OCI-LY3 (cell line): ENCODE results near the gene NEK8.

ENCODE experiments used
- H2AFZ ChIP-seq: fragments of 200-600, 300-600 bp; shearing (Covaris generic); 2 replicates; pipeline ENCODE4 v1.6.0; 2014; ENCODE audit warnings: antibody characterized with exemption, low read depth, low read length
- H3K27ac ChIP-seq: fragments of 200-600, 300-600 bp; sonication (generic); 2 replicates; pipeline ENCODE4 v1.5.1; 2014; ENCODE audit warnings: mild to moderate bottlenecking, low read length, moderate library complexity, mixed read lengths
- H3K27me3 ChIP-seq: fragments of 200-600, 300-600 bp; sonication (generic); 2 replicates; pipeline ENCODE4 v1.6.1; 2014; ENCODE audit warnings: low read depth, low read length, mixed read lengths
- H3K36me3 ChIP-seq: fragments of 200-600, 300-600 bp; sonication (generic); replicated peaks from 2 replicates; pipeline ENCODE3; 2014; ENCODE audit warnings: low read depth, low read length, mixed read lengths
- H3K4me1 ChIP-seq: fragments of 300-600, 200-600 bp; sonication (generic); 2 replicates; pipeline ENCODE4 v1.6.1; 2014; ENCODE audit warnings: low read length, mixed read lengths
- H3K4me2 ChIP-seq: fragments of 200-600, 300-600 bp; sonication (generic); 2 replicates; pipeline ENCODE4 v1.6.1; 2014; ENCODE audit warnings: low read length, mixed read lengths
- H3K4me3 ChIP-seq: fragments of 300-600, 200-600 bp; sonication (generic); 2 replicates; pipeline ENCODE4 v1.5.1; 2014; ENCODE audit warnings: antibody characterized with exemption, mild to moderate bottlenecking, low read length, moderate library complexity
- H3K79me2 ChIP-seq: fragments of 300-600, 200-600 bp; shearing (Covaris generic); 2 replicates; pipeline ENCODE4 v1.6.1; 2014; ENCODE audit warnings: mild to moderate bottlenecking, low read length, mixed read lengths
- H3K9ac ChIP-seq: fragments of 300-600, 200-600 bp; shearing (Covaris generic); 2 replicates; pipeline ENCODE4 v1.6.0; 2014; ENCODE audit warnings: mild to moderate bottlenecking, low read length, moderate library complexity
- H3K9me3 ChIP-seq: fragments of 200-600, 300-600 bp; shearing (Covaris generic); 2 replicates; pipeline ENCODE4 v1.6.1; 2014; ENCODE audit warnings: low read length, mixed read lengths; ENCODE audit not compliant: insufficient read depth
- H4K20me1 ChIP-seq: fragments of 200-600, 300-600 bp; sonication (generic); 2 replicates; pipeline ENCODE4 v1.6.1; 2016; ENCODE audit warnings: low read length, mixed read lengths; ENCODE audit not compliant: insufficient read depth
- EZH2phosphoT487 ChIP-seq: fragments of 200-600 bp; shearing (Covaris generic); IDR thresholded peaks from 2 replicates; pipeline ENCODE4 v1.6.1; 2018; ENCODE audit warnings: antibody characterized with exemption, mixed run types, low read depth
- TF ChIP-seq, protein P1 (sequence below): fragments of 200-600, 300-600 bp; sonication (generic); IDR thresholded peaks from 2 replicates; pipeline ENCODE4 v1.5.1; 2014; ENCODE audit warnings: antibody characterized with exemption, low read length, low read depth

NEK8 gene

DNA sequence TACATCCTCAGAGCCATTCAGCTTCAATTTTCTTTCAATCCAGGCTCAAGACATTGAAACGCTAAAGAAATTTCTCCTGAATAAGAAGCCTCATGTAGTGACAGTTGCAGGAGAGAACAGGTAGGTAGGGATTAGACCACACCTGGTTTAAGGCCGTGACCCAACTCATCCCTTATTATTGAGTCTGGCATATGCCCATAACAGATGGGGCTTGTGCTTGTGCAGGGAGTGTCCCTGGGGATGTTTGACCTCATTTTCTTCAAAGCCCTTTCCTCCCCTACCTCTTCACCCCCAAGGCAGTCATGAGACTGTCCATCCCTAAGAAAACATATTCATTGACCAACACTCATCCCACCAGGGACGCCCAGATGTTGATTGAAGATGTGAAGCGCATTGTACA is 42.3 kb upstream of the NEK8 start:
- no peak overlapping the region for H2AFZ ChIP-seq
- H3K27me3 ChIP-seq, result no peaks in the 10 kb centered on the region
- TF ChIP-seq, protein P1, sequence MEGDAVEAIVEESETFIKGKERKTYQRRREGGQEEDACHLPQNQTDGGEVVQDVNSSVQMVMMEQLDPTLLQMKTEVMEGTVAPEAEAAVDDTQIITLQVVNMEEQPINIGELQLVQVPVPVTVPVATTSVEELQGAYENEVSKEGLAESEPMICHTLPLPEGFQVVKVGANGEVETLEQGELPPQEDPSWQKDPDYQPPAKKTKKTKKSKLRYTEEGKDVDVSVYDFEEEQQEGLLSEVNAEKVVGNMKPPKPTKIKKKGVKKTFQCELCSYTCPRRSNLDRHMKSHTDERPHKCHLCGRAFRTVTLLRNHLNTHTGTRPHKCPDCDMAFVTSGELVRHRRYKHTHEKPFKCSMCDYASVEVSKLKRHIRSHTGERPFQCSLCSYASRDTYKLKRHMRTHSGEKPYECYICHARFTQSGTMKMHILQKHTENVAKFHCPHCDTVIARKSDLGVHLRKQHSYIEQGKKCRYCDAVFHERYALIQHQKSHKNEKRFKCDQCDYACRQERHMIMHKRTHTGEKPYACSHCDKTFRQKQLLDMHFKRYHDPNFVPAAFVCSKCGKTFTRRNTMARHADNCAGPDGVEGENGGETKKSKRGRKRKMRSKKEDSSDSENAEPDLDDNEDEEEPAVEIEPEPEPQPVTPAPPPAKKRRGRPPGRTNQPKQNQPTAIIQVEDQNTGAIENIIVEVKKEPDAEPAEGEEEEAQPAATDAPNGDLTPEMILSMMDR, result no peak
- TF ChIP-seq EZH2phosphoT487, result no peak
- no peaks in the 10 kb centered on the region for H3K9me3 ChIP-seq
- no peaks in the 10 kb centered on the region for H3K79me2 ChIP-seq
- no peaks in the 10 kb centered on the region for H3K4me1 ChIP-seq
- no peaks in the 10 kb centered on the region for H4K20me1 ChIP-seq
- no peak overlapping the region for H3K27ac ChIP-seq
- no peak overlapping the region for H3K4me3 ChIP-seq
- peaks cover 81% of the 10 kb centered on the region for H3K36me3 ChIP-seq
- H3K4me2 ChIP-seq, result no peak overlapping the region
- no peak overlapping the region for H3K9ac ChIP-seq

DNA sequence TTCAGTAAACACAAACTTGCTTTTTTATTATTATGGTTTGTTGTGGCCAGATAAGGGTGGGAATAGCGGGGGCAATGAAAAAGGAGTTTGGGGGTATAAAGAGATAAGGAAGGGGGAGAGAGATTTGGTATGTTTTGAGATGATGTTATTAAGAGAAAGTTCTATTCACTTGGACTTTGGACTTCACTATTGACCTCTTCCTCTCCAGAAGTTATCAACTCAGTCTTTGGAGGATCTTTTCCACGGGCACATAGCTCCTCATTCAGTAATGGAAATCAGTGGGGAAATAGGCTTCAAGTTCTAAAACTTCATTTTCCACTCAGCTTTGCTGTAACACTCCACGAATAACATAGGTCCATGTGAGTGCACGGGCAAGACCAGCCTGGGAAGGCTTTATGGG is 40.1 kb upstream of the NEK8 start:
- H3K36me3 ChIP-seq, result peaks cover 63% of the 10 kb centered on the region
- H3K27me3 ChIP-seq, result no peaks in the 10 kb centered on the region
- H2AFZ ChIP-seq, result no peak overlapping the region
- no peak overlapping the region for H3K4me2 ChIP-seq
- H3K4me1 ChIP-seq, result no peaks in the 10 kb centered on the region
- TF ChIP-seq, protein P1, result no peak
- TF ChIP-seq EZH2phosphoT487, result no peak
- H3K9ac ChIP-seq, result no peak overlapping the region
- no peaks in the 10 kb centered on the region for H3K79me2 ChIP-seq
- H4K20me1 ChIP-seq, result no peaks in the 10 kb centered on the region
- no peaks in the 10 kb centered on the region for H3K9me3 ChIP-seq
- H3K4me3 ChIP-seq, result no peak overlapping the region
- H3K27ac ChIP-seq, result no peak overlapping the region

DNA sequence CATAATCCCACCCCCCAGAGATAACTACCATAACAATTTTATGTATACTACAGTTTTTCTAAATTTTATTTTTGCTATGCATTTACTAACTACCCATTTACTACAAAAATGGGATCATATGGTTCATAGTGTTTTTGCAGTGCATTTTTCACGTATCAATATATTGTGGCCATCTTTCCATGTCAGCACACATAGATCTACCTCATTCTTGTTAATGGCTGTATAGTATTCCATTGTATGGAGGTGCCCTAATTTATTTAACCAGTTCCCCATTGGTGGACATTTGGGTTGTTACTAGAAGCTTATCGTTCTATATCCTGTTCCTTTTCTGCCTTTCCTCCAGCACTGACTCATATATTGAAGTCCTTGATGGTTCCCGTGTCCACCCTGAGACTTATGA is 39.6 kb upstream of the NEK8 start:
- no peaks in the 10 kb centered on the region for H4K20me1 ChIP-seq
- no peaks in the 10 kb centered on the region for H3K4me1 ChIP-seq
- H3K9ac ChIP-seq, result no peak overlapping the region
- H3K27me3 ChIP-seq, result no peaks in the 10 kb centered on the region
- no peaks in the 10 kb centered on the region for H3K79me2 ChIP-seq
- H3K9me3 ChIP-seq, result no peaks in the 10 kb centered on the region
- no peak overlapping the region for H2AFZ ChIP-seq
- H3K36me3 ChIP-seq, result peaks cover 68% of the 10 kb centered on the region
- no peak overlapping the region for H3K27ac ChIP-seq
- no peak overlapping the region for H3K4me3 ChIP-seq
- no peak overlapping the region for H3K4me2 ChIP-seq
- TF ChIP-seq, protein P1, result no peak
- TF ChIP-seq EZH2phosphoT487, result no peak

- no peak overlapping the region for H3K9ac ChIP-seq
- no peak overlapping the region for H3K27ac ChIP-seq
- H2AFZ ChIP-seq, result no peak overlapping the region
- no peaks in the 10 kb centered on the region for H3K9me3 ChIP-seq
- H3K4me1 ChIP-seq, result no peaks in the 10 kb centered on the region
- H3K4me2 ChIP-seq, result no peak overlapping the region
- no peaks in the 10 kb centered on the region for H3K79me2 ChIP-seq
- no peaks in the 10 kb centered on the region for H3K27me3 ChIP-seq
- H3K36me3 ChIP-seq, result peaks cover 62% of the 10 kb centered on the region
- no peaks in the 10 kb centered on the region for H4K20me1 ChIP-seq
- TF ChIP-seq, protein P1, result no peak
- no peak for TF ChIP-seq EZH2phosphoT487
- H3K4me3 ChIP-seq, result no peak overlapping the region
Observed at GRCh38 chr17:28693869-28694268, 34.7 kb upstream of the NEK8 start.
